ENCODE data around the gene UNC13A.

- no peak for TF ChIP-seq EP300 (IDR thresholded peaks at IDR 0.05)
- TF ChIP-seq CTCF (IDR thresholded peaks at IDR 0.05) = no peak
- TF ChIP-seq POLR2A (IDR thresholded peaks at IDR 0.05) = no peak
These were observed 63.7 kb downstream of the UNC13A start for GRCh38 chr19:17624314-17624991.

All from sigmoid colon (tissue), 4 donors.